ENCODE data around the gene CHTF18. TPM values are rescaled to one million over a fixed set of nuclear protein-coding genes. Genes with fewer than 3 reads are reported as not detected.

CHTF18 gene
- total RNA-seq, 1 experiment from 2014 or later, result 120 TPM

DNA sequence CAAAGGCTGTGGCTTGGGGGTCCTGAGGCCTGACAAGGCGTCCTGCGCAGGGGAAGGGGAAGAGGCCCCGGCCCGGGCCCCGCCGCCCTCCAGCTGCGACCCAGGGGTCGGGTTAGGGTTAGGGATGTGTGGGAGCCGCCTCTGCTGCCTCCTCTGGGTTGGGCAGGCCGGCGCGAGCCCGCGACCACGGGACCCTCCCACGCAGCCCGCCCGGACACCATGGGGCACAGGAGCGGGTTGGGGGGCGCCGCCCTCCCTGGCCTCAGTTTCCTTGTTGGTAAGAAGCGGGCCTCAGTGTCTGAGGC lies 48.0 kb upstream of the CHTF18 start:
- no peaks in the 10 kb centered on the region for H3K79me2 ChIP-seq (ENCODE audit: insufficient read depth, low read length)
- TF ChIP-seq, protein P1, sequence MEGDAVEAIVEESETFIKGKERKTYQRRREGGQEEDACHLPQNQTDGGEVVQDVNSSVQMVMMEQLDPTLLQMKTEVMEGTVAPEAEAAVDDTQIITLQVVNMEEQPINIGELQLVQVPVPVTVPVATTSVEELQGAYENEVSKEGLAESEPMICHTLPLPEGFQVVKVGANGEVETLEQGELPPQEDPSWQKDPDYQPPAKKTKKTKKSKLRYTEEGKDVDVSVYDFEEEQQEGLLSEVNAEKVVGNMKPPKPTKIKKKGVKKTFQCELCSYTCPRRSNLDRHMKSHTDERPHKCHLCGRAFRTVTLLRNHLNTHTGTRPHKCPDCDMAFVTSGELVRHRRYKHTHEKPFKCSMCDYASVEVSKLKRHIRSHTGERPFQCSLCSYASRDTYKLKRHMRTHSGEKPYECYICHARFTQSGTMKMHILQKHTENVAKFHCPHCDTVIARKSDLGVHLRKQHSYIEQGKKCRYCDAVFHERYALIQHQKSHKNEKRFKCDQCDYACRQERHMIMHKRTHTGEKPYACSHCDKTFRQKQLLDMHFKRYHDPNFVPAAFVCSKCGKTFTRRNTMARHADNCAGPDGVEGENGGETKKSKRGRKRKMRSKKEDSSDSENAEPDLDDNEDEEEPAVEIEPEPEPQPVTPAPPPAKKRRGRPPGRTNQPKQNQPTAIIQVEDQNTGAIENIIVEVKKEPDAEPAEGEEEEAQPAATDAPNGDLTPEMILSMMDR (conservative IDR thresholded peaks at IDR 0.05), result no peak
- Mint-ChIP-seq H3K36me3 (ENCODE audit: insufficient read depth in 1 of 3, low read depth in 3 of 3) (peaks cover 3 to 21% (median 20%) of the 10 kb centered on the region in 3 experiments; a peak in 6 of 7 replicates), H3K9me3 (no peaks in the 10 kb centered on the region), H3K27ac (no peak overlapping the region), H3K4me1 (peaks cover 9 to 13% of the 10 kb centered on the region in 2 experiments), H3K4me3 (peak overlapping the region; percentile 75 to 84), H3K27me3 (ENCODE audit: low read depth) (no peaks in the 10 kb centered on the region)
- no peak overlapping the region for H3T11ph ChIP-seq (ENCODE audit: low read length)
- no peak overlapping the region for H3K56ac ChIP-seq (ENCODE audit: insufficient read length, low read depth, low read length)
- H2BK20ac ChIP-seq (ENCODE audit: low read depth, low read length, poor library complexity, severe bottlenecking), result no peak overlapping the region
- H3K14ac ChIP-seq (ENCODE audit: insufficient read depth, low read length), result peak overlapping the region; percentile 20; the same call in 1 of the 2 replicates
- H3K4me2 ChIP-seq (ENCODE audit: insufficient read depth, insufficient read length, low read length), result peak overlapping the region; percentile 55
- no peak overlapping the region for H4K8ac ChIP-seq (replicated peaks; ENCODE audit: insufficient read length, low read depth, low read length)
- no peak overlapping the region for H2AFZ ChIP-seq (ENCODE audit: low read length)
- H3K27me3 ChIP-seq (ENCODE audit: insufficient read depth, low read length), result no peaks in the 10 kb centered on the region
- H3K4me1 ChIP-seq (ENCODE audit: insufficient read depth, low read length), result peaks cover 2% of the 10 kb centered on the region; the same call in 1 of the 2 replicates
- no peak overlapping the region for H2BK12ac ChIP-seq (ENCODE audit: insufficient read length, low read depth, low read length)
- no peak overlapping the region for H2BK120ac ChIP-seq (ENCODE audit: low read depth, low read length, poor library complexity, severe bottlenecking)
- no peak overlapping the region for H3K18ac ChIP-seq (ENCODE audit: insufficient read length, low read depth, low read length)
- DNase-seq, result no peak
- no peak overlapping the region for H3K27ac ChIP-seq (ENCODE audit: insufficient read length, low read depth, low read length)
- H3K79me1 ChIP-seq (ENCODE audit: insufficient read depth, low read depth, low read length, poor library complexity, severe bottlenecking), result no peaks in the 10 kb centered on the region
- no peak overlapping the region for H4K5ac ChIP-seq (ENCODE audit: insufficient read length, low read depth, low read length)
- H3K9me3 ChIP-seq (ENCODE audit: control insufficient read depth, low read depth, low read length), result no peaks in the 10 kb centered on the region
- H2BK15ac ChIP-seq (ENCODE audit: low read depth, low read length), result no peak overlapping the region
- H3K23ac ChIP-seq (ENCODE audit: insufficient read length, low read depth, low read length), result no peak overlapping the region
- H4K91ac ChIP-seq (ENCODE audit: insufficient read length, low read depth, low read length), result no peak overlapping the region
- no peak overlapping the region for H3K9ac ChIP-seq (ENCODE audit: extremely low read depth, insufficient read length, low read length)
- peaks cover 10% of the 10 kb centered on the region for H3K23me2 ChIP-seq (ENCODE audit: insufficient read length, low read depth, low read length, poor library complexity, severe bottlenecking)
- no peak overlapping the region for H2AK5ac ChIP-seq (ENCODE audit: insufficient read length, low read length)
- H2BK5ac ChIP-seq (ENCODE audit: insufficient read length, low read length), result no peak overlapping the region
- WGBS (ENCODE audit: extremely low coverage, insufficient read length, low lambda C conversion rate), result no CpG with 5 or more reads among the region's 22 CpGs
- H3K4ac ChIP-seq (ENCODE audit: low read depth, low read length), result no peak overlapping the region
- H4K20me1 ChIP-seq (ENCODE audit: control insufficient read depth, insufficient read depth, insufficient read length), result no peaks in the 10 kb centered on the region
